GM18519 (cell line): ENCODE data around the gene CIPC.

Experiments
- ATAC-seq: cut with Tn5 transposase; IDR thresholded peaks from one replicate; pipeline ENCODE4 v1.9.1; 2021; ENCODE audit warnings: mild to moderate bottlenecking, moderate library complexity; ENCODE audit not compliant: unreplicated experiment, low FRiP score

Gene CIPC

GRCh38 chr14:77099425-77100167 lies 1.5 kb downstream of the CIPC start:
- ATAC-seq, result no peak

GRCh38 chr14:77100961-77101360 lies 2.9 kb downstream of the CIPC start:
- no peak for ATAC-seq

- ATAC-seq, result no peak
These were observed 4.1 kb downstream of the CIPC start for GRCh38 chr14:77102154-77102553.

GRCh38 chr14:77103475-77103874 lies 5.4 kb downstream of the CIPC start:
- no peak for ATAC-seq

- ATAC-seq, result no peak
These were observed 5.9 kb downstream of the CIPC start for GRCh38 chr14:77103951-77104350.

- ATAC-seq, result no peak
These were observed 6.3 kb downstream of the CIPC start for GRCh38 chr14:77104393-77104792.

GRCh38 chr14:77105145-77105939 lies 7.3 kb downstream of the CIPC start:
- ATAC-seq, result no peak

GRCh38 chr14:77106666-77107065 lies 8.6 kb downstream of the CIPC start:
- no peak for ATAC-seq

GRCh38 chr14:77107228-77107627 lies 9.2 kb downstream of the CIPC start:
- no peak for ATAC-seq

GRCh38 chr14:77108753-77109152 lies 10.7 kb downstream of the CIPC start:
- ATAC-seq, result no peak

- ATAC-seq, result no peak
These were observed 11.6 kb downstream of the CIPC start for GRCh38 chr14:77109656-77110055.

GRCh38 chr14:77110286-77110685 lies 12.2 kb downstream of the CIPC start:
- no peak for ATAC-seq

- ATAC-seq, result no peak
These were observed 13.0 kb downstream of the CIPC start for GRCh38 chr14:77111021-77111420.

GRCh38 chr14:77113644-77114043 lies 15.6 kb downstream of the CIPC start:
- ATAC-seq, result no peak

GRCh38 chr14:77114609-77115008 lies 16.6 kb downstream of the CIPC start:
- ATAC-seq, result no peak

- no peak for ATAC-seq
These were observed 18.2 kb downstream of the CIPC start for GRCh38 chr14:77116172-77116817.

- ATAC-seq, result no peak
These were observed 21.8 kb downstream of the CIPC start for GRCh38 chr14:77119851-77120250.

- peak; percentile 62 for ATAC-seq
These were observed 23.0 kb downstream of the CIPC start for GRCh38 chr14:77120771-77121743.

- no peak for ATAC-seq
These were observed 24.6 kb downstream of the CIPC start for GRCh38 chr14:77122526-77123125.
